Retina (tissue), 1 donor: ENCODE results near the gene CDK15.
"Not testable (repeated sequence)": the region's sequence is repeated elsewhere in the genome, so short reads cannot be mapped to it uniquely, and the experiment has no call there.

Experiments used
- DNase-seq: peaks from one replicate; pipeline ENCODE4 v3.0.0-alpha.2; 2016

Gene CDK15

GRCh38 chr2:201831469-201831868 lies 25.1 kb downstream of the CDK15 start:
- DNase-seq = no peak

- no peak for DNase-seq
Measured at GRCh38 chr2:201833781-201834180, 27.4 kb downstream of the CDK15 start.

DNA sequence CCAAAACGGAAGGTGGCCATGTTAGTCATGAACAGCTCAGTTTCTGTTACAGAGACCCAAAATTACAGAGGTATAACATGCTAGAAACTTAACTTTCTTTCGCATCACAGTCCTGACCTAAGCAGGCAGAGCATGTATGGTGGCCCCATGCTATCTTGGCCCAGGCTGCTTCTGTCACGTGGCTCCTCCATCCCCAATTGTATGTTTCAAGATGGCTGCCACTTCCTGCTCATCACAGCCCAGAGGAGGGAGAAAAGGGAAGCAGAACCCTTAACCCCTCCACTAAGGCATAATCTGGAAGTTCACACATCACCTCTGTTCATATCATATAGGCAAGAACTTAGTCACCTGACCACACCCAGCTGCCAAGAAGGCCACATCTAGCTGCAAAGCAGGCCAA lies 28.7 kb downstream of the CDK15 start:
- DNase-seq = no peak

GRCh38 chr2:201837391-201837790 lies 31.1 kb downstream of the CDK15 start:
- DNase-seq = no peak

DNA sequence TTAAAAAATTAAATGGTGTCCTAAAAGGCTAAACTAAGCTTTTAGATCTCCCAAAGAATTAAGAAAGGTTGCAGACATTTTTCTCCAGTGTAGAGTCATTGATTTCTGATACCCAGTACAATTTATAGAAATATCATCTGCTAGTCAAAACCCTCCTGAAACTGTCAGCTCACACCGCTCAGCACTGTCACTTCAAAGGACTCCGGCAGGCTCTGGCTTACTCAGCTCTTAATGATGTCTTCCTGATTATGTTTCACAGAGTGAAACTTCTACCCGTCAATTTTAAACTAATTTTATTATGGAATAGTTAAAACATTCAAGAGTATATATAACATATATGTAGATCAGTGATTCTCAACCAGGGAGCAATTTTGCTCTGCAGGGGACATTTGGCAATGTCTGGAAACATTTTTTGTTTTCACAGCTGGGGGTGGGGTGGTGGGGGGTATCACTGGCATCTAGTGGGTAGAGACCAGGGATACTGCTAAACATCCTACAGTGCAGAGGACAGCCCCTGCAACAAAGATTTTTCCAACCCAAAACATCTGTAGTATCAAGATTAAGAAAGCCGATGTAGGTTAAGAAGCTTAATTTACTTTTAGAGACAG lies 31.6 kb downstream of the CDK15 start:
- DNase-seq = no peak

DNA sequence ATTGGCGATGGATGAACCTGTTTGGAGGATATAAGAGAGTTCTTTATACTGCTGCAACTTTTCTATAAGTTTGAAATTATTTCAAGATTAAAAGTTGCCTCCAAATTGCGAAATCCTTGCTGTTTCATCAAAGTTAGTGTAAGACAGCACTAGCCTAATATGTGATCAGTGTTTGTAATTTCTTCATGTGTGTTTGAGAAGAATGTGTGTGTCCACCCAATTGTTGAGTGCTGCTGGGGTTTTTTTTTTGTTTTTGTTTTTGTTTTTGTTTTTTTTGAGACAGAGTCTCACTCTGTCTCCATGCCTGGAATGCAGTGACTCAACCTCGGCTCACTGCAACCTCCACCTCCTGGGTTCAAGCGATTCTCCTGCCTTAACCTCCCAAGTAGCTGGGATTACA lies 33.4 kb downstream of the CDK15 start:
- no peak for DNase-seq

DNA sequence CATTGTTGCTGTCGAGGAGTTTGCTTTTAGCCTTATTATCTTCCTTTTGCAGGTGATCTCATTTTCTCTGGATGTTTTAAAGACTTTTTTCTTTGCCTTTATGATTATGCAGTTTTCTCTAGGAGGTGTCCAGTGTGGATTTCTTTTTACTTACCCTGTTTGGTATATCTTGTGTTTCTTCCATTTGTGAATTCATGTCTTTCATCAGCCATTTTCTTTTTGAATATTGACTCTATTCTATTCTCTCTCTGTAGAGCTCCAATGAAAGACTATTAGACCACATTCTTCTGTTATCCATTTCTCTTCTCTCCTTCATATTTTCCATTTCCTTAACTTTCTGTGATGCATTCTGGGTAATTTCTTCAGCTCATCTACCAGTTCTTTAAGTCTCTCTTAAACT lies 34.4 kb downstream of the CDK15 start:
- no peak for DNase-seq

DNA sequence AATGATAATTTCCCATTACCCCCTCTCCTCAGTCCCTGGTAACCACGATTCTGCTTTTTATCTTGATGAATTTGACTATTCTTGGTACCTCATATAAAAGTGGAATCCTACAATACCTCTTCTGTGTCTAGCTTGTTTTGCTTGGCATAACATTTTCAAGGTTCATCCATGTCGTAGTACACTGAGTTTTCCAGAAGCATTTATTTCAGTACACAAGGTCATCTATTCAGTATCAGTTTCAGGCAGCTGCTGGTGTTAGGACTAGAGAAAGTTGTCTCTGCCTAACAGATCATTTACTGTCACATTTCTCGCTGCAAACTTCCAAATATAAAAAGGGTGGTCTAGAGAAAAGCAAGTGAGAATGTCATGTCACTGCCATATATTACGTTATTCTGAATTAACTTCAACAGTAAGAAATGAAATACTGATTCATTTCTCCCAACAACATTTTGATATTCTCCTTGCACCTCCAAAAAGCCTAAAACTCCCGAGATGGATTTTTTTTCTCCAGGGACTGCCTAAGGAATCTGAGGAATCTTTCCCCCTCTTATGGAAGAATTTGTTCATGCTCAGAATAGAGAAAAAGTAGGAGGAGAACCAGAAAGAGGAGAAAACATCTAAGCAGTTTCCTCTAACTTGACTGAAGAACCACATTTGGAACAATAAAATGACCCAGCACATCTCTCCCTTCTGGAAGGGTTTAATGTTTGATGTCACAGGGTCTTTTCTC lies 36.0 kb downstream of the CDK15 start:
- DNase-seq = no peak

DNA sequence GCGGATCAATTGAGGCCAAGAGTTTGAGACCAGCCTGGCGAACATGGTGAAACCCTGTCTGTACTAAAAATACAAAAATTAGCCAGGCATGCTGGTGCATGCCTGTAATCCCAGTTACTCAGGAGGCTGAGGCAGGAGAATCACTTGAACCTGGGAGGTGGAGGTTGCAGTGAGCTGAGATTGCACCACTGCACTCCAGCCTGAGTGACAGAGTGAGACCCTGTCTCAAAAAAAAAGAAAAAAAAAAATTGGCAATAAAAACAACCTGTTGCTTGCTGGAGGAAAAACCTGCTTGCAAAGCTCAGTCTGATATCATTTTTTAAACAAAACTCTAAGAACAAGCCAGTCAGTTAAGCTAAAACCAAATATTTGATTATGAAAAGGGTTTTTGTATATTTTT lies 38.6 kb downstream of the CDK15 start:
- DNase-seq = not testable (repeated sequence)

DNA sequence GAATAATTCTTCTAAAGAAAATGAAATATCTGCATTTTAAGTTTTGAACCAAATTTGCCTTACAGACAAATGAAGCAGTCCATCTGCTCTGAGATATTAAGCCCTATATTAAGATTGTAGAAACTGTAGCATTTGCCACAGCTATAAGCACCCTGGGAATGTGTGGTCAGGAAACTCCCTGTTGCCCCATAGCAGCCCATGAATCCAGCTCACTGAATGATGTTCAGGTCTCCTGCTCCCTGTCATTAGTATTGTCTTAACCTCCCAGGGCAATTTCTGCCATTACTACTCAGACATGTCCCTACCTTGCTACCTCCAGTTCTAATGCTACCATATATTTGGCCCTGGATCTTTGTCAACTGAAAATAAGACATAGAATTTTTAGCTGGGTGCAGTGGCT lies 41.1 kb downstream of the CDK15 start:
- DNase-seq = no peak

- no peak for DNase-seq
Measured at GRCh38 chr2:201852462-201852861, 46.1 kb downstream of the CDK15 start.

- DNase-seq = no peak
Measured at GRCh38 chr2:201852878-201853415, 46.6 kb downstream of the CDK15 start.

DNA sequence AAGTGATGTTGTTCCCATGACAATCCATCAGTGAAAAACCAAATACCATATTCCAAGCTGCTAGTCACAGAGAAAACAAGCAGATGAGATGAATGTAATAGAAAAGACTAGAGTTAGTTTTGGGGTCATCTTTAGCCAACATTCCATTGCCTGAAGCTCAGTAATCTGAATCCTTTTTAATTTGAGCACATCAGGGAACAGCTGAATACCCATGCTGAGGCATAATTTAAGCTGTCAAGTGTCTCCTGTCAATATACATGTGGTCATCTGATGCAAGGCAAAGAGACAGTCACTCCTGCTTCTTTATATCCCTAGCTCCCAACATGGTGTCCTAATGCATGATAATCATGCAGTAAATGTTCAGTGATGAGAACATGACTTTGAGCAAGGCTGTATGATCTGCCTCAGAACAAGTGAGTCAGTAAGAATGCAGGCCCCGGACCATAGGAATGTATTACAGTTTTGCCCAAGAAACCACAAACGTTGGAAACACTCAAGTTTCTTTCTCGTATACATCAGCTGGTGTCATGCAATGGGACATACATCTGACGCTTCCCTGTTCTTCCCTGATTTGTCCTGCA lies 48.0 kb downstream of the CDK15 start:
- peak; percentile 24 for DNase-seq

DNA sequence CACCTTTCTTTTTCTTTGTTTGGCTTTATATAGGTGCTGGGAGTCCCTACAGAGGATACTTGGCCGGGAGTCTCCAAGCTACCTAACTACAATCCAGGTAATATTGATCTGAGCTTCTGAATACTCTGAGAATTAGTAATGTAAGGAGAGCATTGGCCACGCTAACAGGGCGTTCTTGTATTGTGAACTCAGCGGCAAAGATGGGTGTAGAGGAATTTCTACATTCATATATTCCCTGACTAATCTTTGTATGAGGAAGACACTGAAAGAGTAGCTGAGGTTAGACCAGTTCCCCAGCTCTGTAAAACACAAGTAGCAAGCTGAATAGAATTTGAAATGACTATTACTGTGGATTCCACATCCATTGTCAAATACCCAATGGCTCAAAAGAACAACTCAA lies 48.5 kb downstream of the CDK15 start:
- DNase-seq = no peak

DNA sequence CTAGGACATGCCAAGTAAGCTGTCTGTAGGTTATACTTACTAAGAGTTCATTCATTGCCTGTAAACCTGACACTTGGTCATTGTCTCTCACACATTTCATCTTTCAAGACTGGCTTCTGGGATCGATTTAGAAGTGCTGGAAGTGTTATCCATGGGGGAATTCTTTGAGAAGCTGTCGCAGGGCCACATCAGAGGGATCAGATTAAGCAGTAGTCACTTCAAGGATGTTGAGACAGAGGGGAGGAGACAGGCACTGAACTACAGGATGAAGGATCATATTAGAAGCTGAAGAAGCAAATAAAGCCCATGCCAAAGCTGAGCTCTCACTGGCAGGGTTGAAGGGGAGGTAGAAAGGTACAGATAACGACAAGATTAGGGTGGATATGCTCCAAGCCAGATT lies 49.0 kb downstream of the CDK15 start:
- no peak for DNase-seq

DNA sequence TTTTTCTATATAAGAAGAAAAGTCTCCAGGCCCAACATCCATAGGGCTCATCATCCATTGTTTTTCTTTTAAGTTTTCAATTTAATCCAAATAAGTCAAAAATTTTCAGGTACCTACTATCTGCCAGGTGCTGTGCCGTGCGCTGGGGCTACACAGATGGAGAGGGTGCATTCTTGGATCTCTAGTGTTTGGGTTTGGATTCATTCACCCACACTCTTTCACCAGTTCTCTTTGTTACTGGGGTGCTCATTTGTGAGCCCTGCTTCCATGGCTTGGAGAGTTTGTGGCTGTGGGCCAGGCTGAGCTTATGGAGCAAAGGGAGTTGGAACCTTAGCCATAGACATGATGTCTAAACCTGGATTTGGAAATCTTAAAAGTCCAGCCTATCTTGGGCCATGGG lies 51.0 kb downstream of the CDK15 start:
- no peak for DNase-seq

DNA sequence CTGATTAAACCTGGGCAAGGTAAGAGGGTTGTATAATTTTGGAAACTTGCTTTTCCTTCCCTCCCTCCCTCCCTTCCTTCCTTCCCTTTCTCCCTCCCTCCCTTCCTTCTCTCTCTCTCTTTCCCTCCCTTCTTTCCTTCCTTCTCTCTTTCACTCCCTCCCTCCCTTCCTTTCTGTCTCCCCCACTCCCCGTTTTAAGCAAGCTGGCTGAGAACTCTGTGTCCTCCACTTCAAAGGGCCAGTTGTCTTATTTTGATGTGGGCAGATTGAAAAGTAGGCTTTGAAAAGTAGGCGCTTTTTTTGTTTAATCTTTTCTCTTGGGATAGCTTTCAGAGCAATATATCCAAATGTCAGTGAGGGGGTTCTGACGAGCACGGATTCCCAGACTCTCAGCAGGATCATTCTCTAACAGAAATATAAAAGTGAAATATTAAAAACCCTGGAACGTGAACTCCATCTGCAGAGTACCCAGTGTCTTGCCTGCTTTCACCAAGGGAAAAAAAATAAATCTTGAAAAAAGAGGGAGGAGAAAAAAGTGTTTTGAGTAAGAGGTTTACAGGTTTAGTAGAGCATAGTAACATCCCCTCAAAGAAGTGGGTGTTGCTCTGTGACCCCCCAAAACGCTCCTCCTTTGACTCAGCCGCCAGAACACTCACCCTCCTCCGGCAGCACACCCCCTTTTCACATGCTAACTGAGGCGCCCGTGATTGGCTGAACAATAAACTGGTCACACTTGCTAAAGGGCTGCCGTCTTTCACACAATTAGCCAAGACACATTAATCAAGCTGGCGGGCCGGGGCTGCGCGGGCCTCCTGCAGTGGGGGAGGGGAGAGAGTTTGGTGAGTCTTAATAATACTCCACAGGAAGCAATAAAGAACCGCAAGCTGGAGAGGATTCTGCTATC lies 52.2 kb downstream of the CDK15 start:
- DNase-seq = peak; percentile 64

- peak; percentile 19 for DNase-seq
Measured at GRCh38 chr2:201859949-201860348, 53.6 kb downstream of the CDK15 start.

DNA sequence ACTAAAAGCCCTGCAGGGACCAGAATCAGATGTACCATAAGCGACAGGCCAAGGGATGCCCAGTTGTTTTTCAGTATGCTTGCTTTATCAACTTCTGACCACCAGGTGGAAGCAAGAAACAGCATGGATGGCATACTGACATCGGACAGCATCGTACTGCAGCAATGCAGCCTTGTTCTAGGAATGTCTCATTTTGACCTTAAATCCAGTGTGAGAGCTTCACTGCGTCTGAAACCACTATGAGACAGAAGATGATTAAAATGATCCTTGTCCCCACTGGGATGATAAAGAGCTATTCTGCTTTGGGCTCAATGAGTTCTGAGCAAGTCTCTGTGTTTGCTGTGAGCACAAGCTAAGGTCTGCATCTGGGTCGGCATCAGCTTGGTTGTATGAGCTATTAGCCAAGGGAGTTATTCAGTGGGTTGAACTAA lies 54.3 kb downstream of the CDK15 start:
- peak; percentile 81 for DNase-seq

GRCh38 chr2:201862843-201863242 lies 56.5 kb downstream of the CDK15 start:
- no peak for DNase-seq

GRCh38 chr2:201866643-201867473 lies 60.5 kb downstream of the CDK15 start:
- DNase-seq = no peak

DNA sequence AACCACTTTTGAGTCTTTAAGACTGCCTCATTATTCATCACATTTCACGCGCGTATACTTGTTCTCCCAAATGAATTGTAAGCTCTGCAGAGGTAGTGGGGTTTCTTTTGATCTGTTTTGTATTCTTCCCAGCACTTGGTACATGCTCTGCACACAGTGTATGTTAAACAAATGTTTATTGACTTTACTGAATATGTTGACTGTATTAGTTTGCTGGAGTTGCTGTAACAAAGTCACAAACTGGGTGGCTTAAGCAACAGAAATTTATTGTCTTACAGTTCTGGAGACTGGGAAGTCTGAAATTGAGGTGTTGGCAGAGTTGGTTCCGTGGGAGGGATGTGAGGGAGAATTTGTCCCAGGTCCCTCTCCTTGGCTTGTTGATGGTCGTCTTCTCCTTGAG lies 65.1 kb downstream of the CDK15 start:
- DNase-seq = no peak
